HTR-8/SVneo (cell line): ENCODE data around the gene COMMD1.
"Not testable (repeated sequence)": the region's sequence is repeated elsewhere in the genome, so short reads cannot be mapped to it uniquely, and the experiment has no call there.

Source experiments
- DNase-seq: peaks from one replicate; pipeline ENCODE4 v3.0.0; 2011; ENCODE audit warnings: low spot score, mixed read lengths; ENCODE audit not compliant: insufficient read length
- FAIRE-seq: peaks from 2 replicates; lab custom pipeline; 2011; peaks lifted over from hg19 to GRCh38; lab: Jason Lieb, UNC

COMMD1 gene

GRCh38 chr2:61905372-61906185, at the start of gene COMMD1:
Gene COMMD1 (plus strand): TSS chr2:61905674. CDS start chr2:61905679, 5 bp downstream.
- FAIRE-seq (peak; percentile 79), DNase-seq (peak; percentile 77)

- DNase-seq (no peak), FAIRE-seq (no peak)
Measured at GRCh38 chr2:61857224-61857623, 48.2 kb upstream of the COMMD1 start.

- FAIRE-seq (no peak), DNase-seq (no peak)
Measured at GRCh38 chr2:61862085-61862484, 43.4 kb upstream of the COMMD1 start.

GRCh38 chr2:61866482-61867089, 38.9 kb upstream of the COMMD1 start:
- DNase-seq, FAIRE-seq: not testable (repeated sequence)

- DNase-seq (no peak), FAIRE-seq (no peak)
Measured at GRCh38 chr2:61876400-61876799, 29.1 kb upstream of the COMMD1 start.

GRCh38 chr2:61877571-61878245, 27.8 kb upstream of the COMMD1 start:
- no peak for FAIRE-seq
- no peak for DNase-seq

- FAIRE-seq (no peak), DNase-seq (no peak)
Measured at GRCh38 chr2:61878761-61879160, 26.7 kb upstream of the COMMD1 start.

- DNase-seq, FAIRE-seq: not testable (repeated sequence)
Measured at GRCh38 chr2:61879351-61879750, 26.1 kb upstream of the COMMD1 start.

GRCh38 chr2:61882850-61883249, 22.6 kb upstream of the COMMD1 start:
- no peak for FAIRE-seq
- DNase-seq: no peak

- FAIRE-seq: no peak
- no peak for DNase-seq
Measured at GRCh38 chr2:61885896-61886603, 19.4 kb upstream of the COMMD1 start.

GRCh38 chr2:61887717-61888266, 17.7 kb upstream of the COMMD1 start:
- no peak for FAIRE-seq

GRCh38 chr2:61888267-61889055, 17.0 kb upstream of the COMMD1 start, which contains the start of gene CCT4:
Gene CCT4 (minus strand): TSS chr2:61888656. CDS start chr2:61888507, 149 bp downstream.
- DNase-seq (peak; percentile 78), FAIRE-seq (peak; percentile 89)

More at GRCh38 chr2:61887717-61888266, 17.7 kb upstream of the COMMD1 start:
- DNase-seq: no peak

GRCh38 chr2:61898810-61899209, 6.7 kb upstream of the COMMD1 start:
- FAIRE-seq: no peak
- DNase-seq: peak; percentile 48

- DNase-seq: no peak
- no peak for FAIRE-seq
Measured at GRCh38 chr2:61900281-61900680, 5.2 kb upstream of the COMMD1 start.

GRCh38 chr2:61906186-61906470, 654 bp downstream of the COMMD1 start:
- DNase-seq: no peak
- no peak for FAIRE-seq

- FAIRE-seq (no peak), DNase-seq (no peak)
Measured at GRCh38 chr2:61909116-61909515, 3.6 kb downstream of the COMMD1 start.

- no peak for DNase-seq
Measured at GRCh38 chr2:61910603-61911002, 5.1 kb downstream of the COMMD1 start.

GRCh38 chr2:61911510-61911909, 6.0 kb downstream of the COMMD1 start:
- DNase-seq: no peak

More at GRCh38 chr2:61910603-61911002, 5.1 kb downstream of the COMMD1 start:
- FAIRE-seq: no peak

GRCh38 chr2:61914794-61915193, 9.3 kb downstream of the COMMD1 start:
- FAIRE-seq, DNase-seq: not testable (repeated sequence)

More at GRCh38 chr2:61911510-61911909, 6.0 kb downstream of the COMMD1 start:
- FAIRE-seq: no peak
